Neural crest cell (in vitro differentiated cells): ENCODE results near the gene MALT1. TPM values are rescaled to one million over a fixed set of nuclear protein-coding genes. Genes with fewer than 3 reads are reported as not detected.

Experiments used
- DNase-seq: peaks from one replicate; pipeline ENCODE4 v3.0.0; 2021; ENCODE audit warnings: low read depth, mixed read lengths, low spot score
- H3K27ac Mint-ChIP-seq: one replicate; pipeline ENCODE4 v1.8.0; 2021; ENCODE audit warnings: mild to moderate bottlenecking, mixed read lengths; ENCODE audit not compliant: unreplicated experiment
- H3K27me3 Mint-ChIP-seq: 2 replicates; pipeline ENCODE4 v1.8.0; 2021; ENCODE audit warnings: low read depth, mild to moderate bottlenecking, mixed read lengths
- H3K36me3 Mint-ChIP-seq: 2 replicates; pipeline ENCODE4 v1.8.0; 2021; ENCODE audit warnings: low read depth, mild to moderate bottlenecking, mixed read lengths
- H3K4me1 Mint-ChIP-seq: 2 replicates; pipeline ENCODE4 v1.8.0; 2021; ENCODE audit warnings: mixed read lengths
- H3K4me3 Mint-ChIP-seq: one replicate; pipeline ENCODE4 v1.8.0; 2021; ENCODE audit warnings: mild to moderate bottlenecking, mixed read lengths
- H3K9me3 Mint-ChIP-seq: 2 replicates; pipeline ENCODE4 v1.8.0; 2021; ENCODE audit warnings: mixed read lengths
- CTCF ChIP-seq: fragments of 200-600 bp; sonication (generic); conservative IDR thresholded peaks from 2 replicates; pipeline ENCODE4 v1.5.0; 2021; ENCODE audit warnings: antibody characterized with exemption, mild to moderate bottlenecking
- total RNA-seq: library from RNA; stranded (reverse); gene quantifications from 2 replicates; pipeline ENCODE4 v1.2.1, GENCODE V29; 2021

The MALT1 gene
- total RNA-seq, 1 donor from 2014 or later = 17.6 TPM

DNA sequence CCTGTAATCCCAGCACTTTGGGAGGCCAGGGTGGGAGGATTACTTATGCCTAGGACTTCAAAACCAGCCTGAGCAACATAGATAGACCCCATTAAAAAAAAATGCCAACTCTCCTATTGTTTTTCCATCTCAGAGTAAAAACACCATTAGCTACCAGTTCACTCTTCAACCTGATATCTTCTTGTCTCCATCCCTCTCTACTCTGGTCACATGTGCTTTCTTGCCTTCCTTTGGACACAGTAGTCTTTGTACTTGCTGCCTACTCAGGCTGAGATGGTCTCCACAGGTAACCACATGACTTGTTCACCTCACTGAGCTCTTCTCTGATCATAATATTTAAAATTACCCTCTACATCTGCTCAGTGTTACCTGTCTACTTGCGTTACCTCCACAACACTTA, 5.0 kb downstream of the MALT1 start:
- H3K27ac Mint-ChIP-seq = no peak overlapping the region
- no peak overlapping the region for H3K4me3 Mint-ChIP-seq
- no peak for DNase-seq
- H3K4me1 Mint-ChIP-seq = peaks cover 13% of the 10 kb centered on the region
- peaks cover 3% of the 10 kb centered on the region for H3K36me3 Mint-ChIP-seq
- H3K9me3 Mint-ChIP-seq = no peaks in the 10 kb centered on the region
- no peaks in the 10 kb centered on the region for H3K27me3 Mint-ChIP-seq
- no peak for TF ChIP-seq CTCF

DNA sequence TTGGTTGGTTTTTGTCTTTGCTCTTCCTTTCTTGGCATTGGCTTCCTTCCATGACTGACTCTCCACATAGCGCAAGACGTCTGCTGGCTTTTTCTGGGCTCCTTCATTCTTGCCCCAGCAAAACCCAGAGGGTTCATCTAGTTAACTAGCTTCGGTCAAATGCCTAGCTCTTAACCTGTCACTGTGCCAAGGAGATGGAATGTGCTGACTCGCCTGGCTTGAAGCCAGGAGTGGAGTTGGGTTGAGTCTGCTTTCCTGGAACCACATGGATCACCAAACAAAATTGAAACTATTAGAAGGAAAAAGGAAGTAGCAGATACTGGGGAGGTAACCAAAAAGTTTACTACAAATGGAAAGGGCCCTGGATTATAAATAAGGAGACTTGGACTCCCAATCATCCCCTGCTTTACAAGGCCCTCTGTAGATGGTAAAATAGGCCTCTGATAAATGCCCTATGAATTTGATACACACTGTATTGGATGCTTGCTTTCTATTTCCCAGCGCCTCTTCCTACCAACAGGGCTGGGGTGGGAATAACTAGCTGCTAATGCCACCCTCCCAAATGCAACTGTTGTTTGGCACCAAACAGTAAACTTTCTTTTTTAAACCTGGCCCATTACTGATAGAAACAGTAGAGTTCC, 11.3 kb downstream of the MALT1 start:
- Mint-ChIP-seq H3K27ac (no peak overlapping the region), H3K4me1 (no peaks in the 10 kb centered on the region), H3K36me3 (peaks cover 11% of the 10 kb centered on the region), H3K9me3 (no peaks in the 10 kb centered on the region), H3K4me3 (no peak overlapping the region), H3K27me3 (no peaks in the 10 kb centered on the region)
- DNase-seq = no peak
- no peak for TF ChIP-seq CTCF

- peaks cover 5% of the 10 kb centered on the region for H3K9me3 Mint-ChIP-seq
- H3K36me3 Mint-ChIP-seq = peaks cover 26% of the 10 kb centered on the region
- H3K4me1 Mint-ChIP-seq = no peaks in the 10 kb centered on the region
- no peak overlapping the region for H3K4me3 Mint-ChIP-seq
- no peaks in the 10 kb centered on the region for H3K27me3 Mint-ChIP-seq
- no peak overlapping the region for H3K27ac Mint-ChIP-seq
- TF ChIP-seq CTCF = no peak
- DNase-seq = no peak
Observed at GRCh38 chr18:58687871-58688308, 16.6 kb downstream of the MALT1 start.

DNA sequence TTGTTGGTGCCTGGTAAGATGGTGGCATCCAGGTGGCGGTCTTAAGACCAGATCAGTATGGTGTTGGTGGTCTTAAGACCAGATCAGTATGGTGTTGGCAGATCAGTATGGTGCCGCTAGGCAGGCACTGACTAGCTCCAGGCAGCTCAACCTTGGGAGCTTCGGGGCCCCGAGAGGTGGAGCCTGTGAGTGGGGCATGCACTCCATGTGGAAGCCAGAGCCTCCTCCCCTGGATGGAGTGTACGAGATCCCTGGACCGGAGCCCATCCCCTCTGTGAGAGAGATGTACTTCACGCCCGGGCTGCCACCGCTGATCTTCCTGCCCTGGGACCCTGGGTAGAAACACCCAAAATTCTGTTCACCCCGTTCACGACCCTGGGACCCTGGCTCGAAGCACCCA, 19.0 kb downstream of the MALT1 start:
- Mint-ChIP-seq H3K4me3 (no peak overlapping the region), H3K27ac (no peak overlapping the region), H3K4me1 (no peaks in the 10 kb centered on the region), H3K36me3 (peaks cover 27% of the 10 kb centered on the region), H3K9me3 (peaks cover 5% of the 10 kb centered on the region), H3K27me3 (no peaks in the 10 kb centered on the region)
- no peak for DNase-seq
- no peak for TF ChIP-seq CTCF

- H3K27ac Mint-ChIP-seq = no peak overlapping the region
- peaks cover 5% of the 10 kb centered on the region for H3K9me3 Mint-ChIP-seq
- H3K4me1 Mint-ChIP-seq = no peaks in the 10 kb centered on the region
- no peak for DNase-seq
- no peak for TF ChIP-seq CTCF
- no peaks in the 10 kb centered on the region for H3K27me3 Mint-ChIP-seq
- H3K4me3 Mint-ChIP-seq = no peak overlapping the region
- peaks cover 26% of the 10 kb centered on the region for H3K36me3 Mint-ChIP-seq
Observed at GRCh38 chr18:58691256-58691655, 20.0 kb downstream of the MALT1 start.
